ENCODE data around the gene SBK1. TPM values are rescaled to one million over a fixed set of nuclear protein-coding genes. Genes with fewer than 3 reads are reported as not detected.
"Not testable (repeated sequence)": the region's sequence is repeated elsewhere in the genome, so short reads cannot be mapped to it uniquely, and the experiment has no call there.

Gene SBK1
- total RNA-seq, 2 experiments from 2014 or later = 8.5 to 9.7 TPM

GRCh38 chr16:28326881-28327610 is 34.7 kb downstream of the SBK1 start:
- H3K27ac Mint-ChIP-seq = no peak overlapping the region
- no peaks in the 10 kb centered on the region for H3K9me3 Mint-ChIP-seq
- peak; percentile 71 for DNase-seq
- H3K27me3 Mint-ChIP-seq = no peaks in the 10 kb centered on the region
- H3K4me1 Mint-ChIP-seq = peaks cover 10% of the 10 kb centered on the region
- H3K4me3 Mint-ChIP-seq = no peak overlapping the region
- no peaks in the 10 kb centered on the region for H3K36me3 Mint-ChIP-seq

- not testable (repeated sequence) for H3K27me3 Mint-ChIP-seq, H3K27ac Mint-ChIP-seq, H3K4me3 Mint-ChIP-seq, H3K9me3 Mint-ChIP-seq, DNase-seq, H3K36me3 Mint-ChIP-seq
- H3K4me1 Mint-ChIP-seq = peaks cover 10% of the 10 kb centered on the region
Observed at GRCh38 chr16:28330232-28330631, 37.9 kb downstream of the SBK1 start.

GRCh38 chr16:28330981-28331380 is 38.7 kb downstream of the SBK1 start:
- H3K27me3 Mint-ChIP-seq, H3K36me3 Mint-ChIP-seq, H3K9me3 Mint-ChIP-seq, H3K27ac Mint-ChIP-seq, DNase-seq, H3K4me3 Mint-ChIP-seq: not testable (repeated sequence)
- peaks cover 10% of the 10 kb centered on the region for H3K4me1 Mint-ChIP-seq

GRCh38 chr16:28332632-28333031 is 40.3 kb downstream of the SBK1 start:
- H3K27me3 Mint-ChIP-seq = not testable (repeated sequence)

GRCh38 chr16:28335678-28336077 is 43.4 kb downstream of the SBK1 start:
- not testable (repeated sequence) for H3K27ac Mint-ChIP-seq, H3K4me3 Mint-ChIP-seq, DNase-seq, H3K9me3 Mint-ChIP-seq, H3K27me3 Mint-ChIP-seq, H3K36me3 Mint-ChIP-seq, H3K4me1 Mint-ChIP-seq

More at GRCh38 chr16:28332632-28333031, 40.3 kb downstream of the SBK1 start:
- H3K4me1 Mint-ChIP-seq, H3K36me3 Mint-ChIP-seq, DNase-seq, H3K4me3 Mint-ChIP-seq, H3K9me3 Mint-ChIP-seq, H3K27ac Mint-ChIP-seq: not testable (repeated sequence)

GRCh38 chr16:28336940-28337710 is 44.8 kb downstream of the SBK1 start:
- H3K4me1 Mint-ChIP-seq, H3K4me3 Mint-ChIP-seq, DNase-seq, H3K36me3 Mint-ChIP-seq, H3K9me3 Mint-ChIP-seq, H3K27me3 Mint-ChIP-seq, H3K27ac Mint-ChIP-seq: not testable (repeated sequence)

GRCh38 chr16:28338230-28338629 is 45.9 kb downstream of the SBK1 start:
- H3K36me3 Mint-ChIP-seq, H3K4me3 Mint-ChIP-seq, H3K27me3 Mint-ChIP-seq, DNase-seq, H3K9me3 Mint-ChIP-seq, H3K27ac Mint-ChIP-seq, H3K4me1 Mint-ChIP-seq: not testable (repeated sequence)

- H3K27me3 Mint-ChIP-seq, H3K9me3 Mint-ChIP-seq, H3K4me3 Mint-ChIP-seq, DNase-seq, H3K27ac Mint-ChIP-seq, H3K4me1 Mint-ChIP-seq, H3K36me3 Mint-ChIP-seq: not testable (repeated sequence)
Observed at GRCh38 chr16:28362600-28362999, 70.3 kb downstream of the SBK1 start.

- not testable (repeated sequence) for H3K27ac Mint-ChIP-seq, H3K36me3 Mint-ChIP-seq, DNase-seq, H3K4me1 Mint-ChIP-seq, H3K4me3 Mint-ChIP-seq, H3K9me3 Mint-ChIP-seq, H3K27me3 Mint-ChIP-seq
Observed at GRCh38 chr16:28363408-28363807, 71.1 kb downstream of the SBK1 start, which contains the start of gene NPIPB6. TSS of gene NPIPB6 (minus strand) at chr16:28363508. CDS start at chr16:28362822, 686 bp downstream.

GRCh38 chr16:28364268-28365173 is 72.2 kb downstream of the SBK1 start:
- not testable (repeated sequence) for H3K4me1 Mint-ChIP-seq, H3K9me3 Mint-ChIP-seq, H3K27ac Mint-ChIP-seq, H3K27me3 Mint-ChIP-seq, H3K36me3 Mint-ChIP-seq, DNase-seq, H3K4me3 Mint-ChIP-seq

- H3K27me3 Mint-ChIP-seq, H3K4me3 Mint-ChIP-seq, H3K27ac Mint-ChIP-seq, H3K9me3 Mint-ChIP-seq, DNase-seq, H3K4me1 Mint-ChIP-seq, H3K36me3 Mint-ChIP-seq: not testable (repeated sequence)
Observed at GRCh38 chr16:28367926-28368325, 75.6 kb downstream of the SBK1 start.

Other genes with a start within 250 kb of the SBK1 start
- gene GSG1L, start 228.8 kb upstream of the SBK1 start, total RNA-seq = not detected
- 100 to 1,000 TPM; 234 to 241 TPM for gene XPO6, start 80.6 kb upstream of the SBK1 start, total RNA-seq
- not detected for gene NPIPB6, start 71.0 kb downstream of the SBK1 start, total RNA-seq
- 10 to 100 TPM; 45.8 to 95.0 TPM for gene EIF3CL, start 111.3 kb downstream of the SBK1 start, total RNA-seq
- not detected for gene NPIPB7, start 179.8 kb downstream of the SBK1 start, total RNA-seq
- gene CLN3, start 199.5 kb downstream of the SBK1 start, total RNA-seq = 10 to 100 TPM; 28.7 to 29.7 TPM
- 1 to 10 TPM; 5.4 to 5.5 TPM for gene APOBR, start 202.1 kb downstream of the SBK1 start, total RNA-seq
- not detected for gene IL27, start 214.3 kb downstream of the SBK1 start, total RNA-seq
- gene NUPR1, start 246.4 kb downstream of the SBK1 start, total RNA-seq = not detected